BE2C (cell line): ENCODE measurements around the gene SYCP1. TPM values are rescaled to one million over a fixed set of nuclear protein-coding genes. Genes with fewer than 3 reads are reported as not detected.
"Not testable (repeated sequence)": the region's sequence is repeated elsewhere in the genome, so short reads cannot be mapped to it uniquely, and the experiment has no call there.

ENCODE experiments used
- DNase-seq: peaks from one replicate; pipeline ENCODE4 v3.0.0-alpha.2; 2020
- H3K27me3 ChIP-seq: fragments of 250-450 bp; sonication (Bioruptor Pico); 2 replicates; pipeline ENCODE4 v1.5.1; 2020; ENCODE audit warnings: mild to moderate bottlenecking
- H3K36me3 ChIP-seq: fragments of 250-450 bp; sonication (Bioruptor Pico); 2 replicates; pipeline ENCODE4 v1.5.1; 2020; ENCODE audit warnings: mild to moderate bottlenecking
- H3K4me1 ChIP-seq: fragments of 250-450 bp; sonication (Bioruptor Pico); 2 replicates; pipeline ENCODE4 v1.5.1; 2020
- H3K4me3 ChIP-seq: 2 replicates; pipeline ENCODE4 v1.5.1; 2011; ENCODE audit warnings: low read depth, low read length
- H3K9me3 ChIP-seq: fragments of 250-450 bp; sonication (Bioruptor Pico); 2 replicates; pipeline ENCODE4 v1.5.1; 2020
- CTCF ChIP-seq: IDR thresholded peaks from 2 replicates; pipeline ENCODE4 v1.5.1; 2012; ENCODE audit warnings: mild to moderate bottlenecking, low read depth, low read length
- polyA plus RNA-seq: library from polyadenylated mRNA; unstranded; fragments of >200 nt; gene quantifications from one replicate; pipeline ENCODE4 v1.2.1, GENCODE V29; 2012; ENCODE audit warnings: low read depth, missing spikeins; ENCODE audit not compliant: insufficient read length, insufficient read depth

Gene SYCP1
- not detected for polyA plus RNA-seq

- TF ChIP-seq CTCF: no peak
Observed at GRCh38 chr1:114854693-114855320, at the start of gene SYCP1. TSS of gene SYCP1 (plus strand) at chr1:114854863. CDS start at chr1:114855465, 602 bp downstream.

GRCh38 chr1:114819869-114820268 lies 34.8 kb upstream of the SYCP1 start:
- no peaks in the 10 kb centered on the region; the same call in 1 of the 2 replicates for H3K27me3 ChIP-seq
- no peak overlapping the region for H3K4me3 ChIP-seq
- no peaks in the 10 kb centered on the region for H3K9me3 ChIP-seq
- no peaks in the 10 kb centered on the region for H3K4me1 ChIP-seq
- H3K36me3 ChIP-seq: no peaks in the 10 kb centered on the region
- no peak for TF ChIP-seq CTCF
- DNase-seq: no peak

More at GRCh38 chr1:114854693-114855320, at the start of gene SYCP1:
- Histone ChIP-seq H3K4me1 (no peaks in the 10 kb centered on the region), H3K27me3 (peaks cover 6% of the 10 kb centered on the region; the same call in 1 of the 2 replicates), H3K4me3 (no peak within 1 kb of the TSS), H3K9me3 (no peaks in the 10 kb centered on the region), H3K36me3 (no peaks in the 10 kb centered on the region)
- DNase-seq: no peak

- no peaks in the 10 kb centered on the region for H3K4me1 ChIP-seq
- no peaks in the 10 kb centered on the region for H3K36me3 ChIP-seq
- no peaks in the 10 kb centered on the region; the same call in 1 of the 2 replicates for H3K27me3 ChIP-seq
- no peak for DNase-seq
- TF ChIP-seq CTCF: no peak
- H3K9me3 ChIP-seq: no peaks in the 10 kb centered on the region
- H3K4me3 ChIP-seq: no peak overlapping the region
Observed at GRCh38 chr1:114820392-114820791, 34.3 kb upstream of the SYCP1 start.

- Histone ChIP-seq H3K9me3 (no peaks in the 10 kb centered on the region), H3K4me3 (no peak overlapping the region), H3K36me3 (no peaks in the 10 kb centered on the region), H3K4me1 (no peaks in the 10 kb centered on the region), H3K27me3 (no peaks in the 10 kb centered on the region)
- no peak for TF ChIP-seq CTCF
- DNase-seq: no peak
Observed at GRCh38 chr1:114821978-114822377, 32.7 kb upstream of the SYCP1 start.

- Histone ChIP-seq H3K27me3 (no peaks in the 10 kb centered on the region), H3K36me3 (no peaks in the 10 kb centered on the region), H3K9me3 (no peaks in the 10 kb centered on the region), H3K4me1 (no peaks in the 10 kb centered on the region), H3K4me3 (no peak overlapping the region)
- no peak for DNase-seq
- TF ChIP-seq CTCF: no peak
Observed at GRCh38 chr1:114828251-114828650, 26.4 kb upstream of the SYCP1 start.

GRCh38 chr1:114830075-114830474 lies 24.6 kb upstream of the SYCP1 start:
- not testable (repeated sequence) for H3K36me3 ChIP-seq, H3K27me3 ChIP-seq, DNase-seq, H3K9me3 ChIP-seq, H3K4me1 ChIP-seq, H3K4me3 ChIP-seq
